Measurements from ENCODE around the gene CST6. TPM values are rescaled to one million over a fixed set of nuclear protein-coding genes. Genes with fewer than 3 reads are reported as not detected.

Gene CST6, protein sequence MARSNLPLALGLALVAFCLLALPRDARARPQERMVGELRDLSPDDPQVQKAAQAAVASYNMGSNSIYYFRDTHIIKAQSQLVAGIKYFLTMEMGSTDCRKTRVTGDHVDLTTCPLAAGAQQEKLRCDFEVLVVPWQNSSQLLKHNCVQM
- not detected for total RNA-seq (2013)
- polyA plus RNA-seq (under 1 TPM in 1 of 3 donors, not detected in 2; 0.41 TPM), polyA minus RNA-seq (0.42 and 0.56 TPM in 2 replicates), total RNA-seq (0.17 to 1.3 (median 0.74) reads per million in 11 experiments)

DNA sequence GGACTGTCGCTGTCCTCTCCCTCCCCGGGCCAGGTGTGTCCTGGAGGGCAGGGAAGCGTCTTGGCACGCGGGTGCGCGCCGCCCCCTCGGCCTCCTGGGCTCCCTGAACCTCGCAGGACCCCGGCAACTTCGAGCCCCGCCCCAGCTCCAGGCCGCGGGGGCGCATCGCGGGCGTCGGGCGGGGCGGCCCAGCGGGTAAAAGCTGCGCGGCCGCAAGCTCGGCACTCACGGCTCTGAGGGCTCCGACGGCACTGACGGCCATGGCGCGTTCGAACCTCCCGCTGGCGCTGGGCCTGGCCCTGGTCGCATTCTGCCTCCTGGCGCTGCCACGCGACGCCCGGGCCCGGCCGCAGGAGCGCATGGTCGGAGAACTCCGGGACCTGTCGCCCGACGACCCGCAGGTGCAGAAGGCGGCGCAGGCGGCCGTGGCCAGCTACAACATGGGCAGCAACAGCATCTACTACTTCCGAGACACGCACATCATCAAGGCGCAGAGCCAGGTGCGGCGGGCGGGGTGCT is at the start of gene CST6:
Gene CST6, plus strand, starts transcription at position 224 of the 519 bp plus-strand sequence. Its CDS starts 37 bp downstream, at position 261.
- peak within 1 kb of the TSS in 5 of 7 donors; percentile 61 to 87 (median 80) for H3K27ac Mint-ChIP-seq
- TF ChIP-seq, protein P1, sequence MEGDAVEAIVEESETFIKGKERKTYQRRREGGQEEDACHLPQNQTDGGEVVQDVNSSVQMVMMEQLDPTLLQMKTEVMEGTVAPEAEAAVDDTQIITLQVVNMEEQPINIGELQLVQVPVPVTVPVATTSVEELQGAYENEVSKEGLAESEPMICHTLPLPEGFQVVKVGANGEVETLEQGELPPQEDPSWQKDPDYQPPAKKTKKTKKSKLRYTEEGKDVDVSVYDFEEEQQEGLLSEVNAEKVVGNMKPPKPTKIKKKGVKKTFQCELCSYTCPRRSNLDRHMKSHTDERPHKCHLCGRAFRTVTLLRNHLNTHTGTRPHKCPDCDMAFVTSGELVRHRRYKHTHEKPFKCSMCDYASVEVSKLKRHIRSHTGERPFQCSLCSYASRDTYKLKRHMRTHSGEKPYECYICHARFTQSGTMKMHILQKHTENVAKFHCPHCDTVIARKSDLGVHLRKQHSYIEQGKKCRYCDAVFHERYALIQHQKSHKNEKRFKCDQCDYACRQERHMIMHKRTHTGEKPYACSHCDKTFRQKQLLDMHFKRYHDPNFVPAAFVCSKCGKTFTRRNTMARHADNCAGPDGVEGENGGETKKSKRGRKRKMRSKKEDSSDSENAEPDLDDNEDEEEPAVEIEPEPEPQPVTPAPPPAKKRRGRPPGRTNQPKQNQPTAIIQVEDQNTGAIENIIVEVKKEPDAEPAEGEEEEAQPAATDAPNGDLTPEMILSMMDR (IDR thresholded peaks at IDR 0.05) = no peak
- H2AFZ ChIP-seq (ENCODE audit: insufficient read depth, low read depth, low read length, poor library complexity, severe bottlenecking) = peak within 1 kb of the TSS; percentile 48
- H3K4me1 ChIP-seq (ENCODE audit: control insufficient read depth in 1 of 2, insufficient read depth in 2 of 2, low read length in 2 of 2) = peaks cover 42 to 43% of the 10 kb centered on the region in 2 donors
- no peak for DNase-seq
- H3K9me3 Mint-ChIP-seq = peaks cover 0 to 5% (median 2%) of the 10 kb centered on the region in 7 donors
- no peak within 1 kb of the TSS for H3K4me3 ChIP-seq (replicated peaks in 1 of 3; ENCODE audit: low read depth in 2 of 3, low read length in 3 of 3)
- peaks cover 40% of the 10 kb centered on the region for H3K4me1 Mint-ChIP-seq
- no peaks in the 10 kb centered on the region for H3K9me3 ChIP-seq (replicated peaks in 1 of 2; ENCODE audit: control insufficient read depth in 1 of 2, insufficient read depth in 1 of 2, low read length in 2 of 2)
- H3K27me3 ChIP-seq (ENCODE audit: control insufficient read depth in 2 of 2, insufficient read depth in 2 of 2, low read length in 2 of 2) = peaks cover 14 to 23% of the 10 kb centered on the region in 2 donors
- no peaks in the 10 kb centered on the region for H3K79me2 ChIP-seq (ENCODE audit: insufficient read depth, low read length)
- H3K36me3 Mint-ChIP-seq = peaks cover 5 to 11% of the 10 kb centered on the region in 2 donors
- WGBS (ENCODE audit: insufficient coverage) = 15% methylated on average over 61 of the region's 61 CpGs
- peaks cover 22 to 35% (median 34%) of the 10 kb centered on the region in 3 donors for H3K27me3 Mint-ChIP-seq (ENCODE audit: low read depth in 3 of 3)
- H3K4me3 Mint-ChIP-seq = peak within 1 kb of the TSS in 1 of 2 donors; percentile 79
- intact Hi-C loops (cut with micrococcal nuclease) = no loop called here
- no peak within 1 kb of the TSS for H3K9ac ChIP-seq (ENCODE audit: insufficient read depth, low read length, poor library complexity, severe bottlenecking)
- peak within 1 kb of the TSS; percentile 53 for H3K4me2 ChIP-seq (replicated peaks; ENCODE audit: extremely low read depth, low read length, poor library complexity, severe bottlenecking)
- H3K27ac ChIP-seq (ENCODE audit: low read depth in 1 of 2, low read length in 2 of 2) = peak within 1 kb of the TSS in 1 of 2 donors; percentile 28
- H4K20me1 ChIP-seq (ENCODE audit: insufficient read depth, low read length) = no peaks in the 10 kb centered on the region
- peaks cover 4 to 8% of the 10 kb centered on the region in 2 donors for H3K36me3 ChIP-seq (replicated peaks in 1 of 2; ENCODE audit: control insufficient read depth in 1 of 2, insufficient read depth in 2 of 2, low read length in 2 of 2)

DNA sequence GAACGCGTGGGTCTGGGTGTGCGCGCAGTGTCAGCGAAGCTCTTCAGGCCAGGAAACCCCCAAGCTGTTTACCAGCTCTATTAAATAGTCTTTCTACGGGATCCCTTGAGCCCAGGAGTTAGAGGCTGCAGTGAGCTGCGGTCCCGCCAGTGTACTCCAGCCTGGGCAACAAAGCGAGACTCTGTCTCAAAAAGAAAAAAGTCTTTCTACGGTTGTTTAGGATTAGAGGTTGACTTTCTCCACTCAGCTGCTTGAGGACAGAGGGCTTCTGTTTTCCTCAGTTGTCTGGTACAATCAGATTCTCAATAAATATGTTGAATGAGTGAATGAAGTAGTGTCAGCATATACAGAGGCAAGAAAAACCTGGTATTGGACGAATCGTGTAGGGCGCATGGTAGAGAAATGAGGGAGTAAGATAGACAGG is 49.7 kb upstream of the CST6 start:
- H3K9me3 ChIP-seq (replicated peaks in 1 of 2; ENCODE audit: control insufficient read depth in 1 of 2, insufficient read depth in 1 of 2, low read length in 2 of 2) = no peaks in the 10 kb centered on the region
- peak overlapping the region; percentile 94 for H3K9ac ChIP-seq (ENCODE audit: insufficient read depth, low read length, poor library complexity, severe bottlenecking)
- H3K9me3 Mint-ChIP-seq = peaks cover 0 to 2% (median 0%) of the 10 kb centered on the region in 7 donors
- no peaks in the 10 kb centered on the region for H3K27me3 ChIP-seq (ENCODE audit: control insufficient read depth in 2 of 2, insufficient read depth in 2 of 2, low read length in 2 of 2)
- H3K27me3 Mint-ChIP-seq (ENCODE audit: low read depth in 3 of 3) = peaks cover 0 to 2% (median 2%) of the 10 kb centered on the region in 3 donors
- peaks cover 24% of the 10 kb centered on the region for H3K4me1 Mint-ChIP-seq
- 18% methylated on average over 8 of the region's 13 CpGs for WGBS (ENCODE audit: insufficient coverage)
- no peak for DNase-seq
- peaks cover 10% of the 10 kb centered on the region for H4K20me1 ChIP-seq (ENCODE audit: insufficient read depth, low read length)
- peaks cover 18 to 24% of the 10 kb centered on the region in 2 donors for H3K4me1 ChIP-seq (ENCODE audit: control insufficient read depth in 1 of 2, insufficient read depth in 2 of 2, low read length in 2 of 2)
- H3K79me2 ChIP-seq (ENCODE audit: insufficient read depth, low read length) = peaks cover 35% of the 10 kb centered on the region
- peak overlapping the region; percentile 91 to 95 for H3K4me3 Mint-ChIP-seq
- H3K36me3 Mint-ChIP-seq = peaks cover 39 to 41% of the 10 kb centered on the region in 2 donors
- intact Hi-C loops (cut with micrococcal nuclease) = loop anchor here (2.0 to 5.0 kb wide), 3 partner anchors 40 to 41 kb away; partner anchors contain the start of genes BANF1 (in 2 of the 2) and EIF1AD (in 2 of the 2)
- peaks cover 33 to 38% of the 10 kb centered on the region in 2 donors for H3K36me3 ChIP-seq (replicated peaks in 1 of 2; ENCODE audit: control insufficient read depth in 1 of 2, insufficient read depth in 2 of 2, low read length in 2 of 2)
- TF ChIP-seq, protein P1 (IDR thresholded peaks at IDR 0.05) = no peak
- peak overlapping the region; percentile 52 to 97 (median 89) for H3K27ac Mint-ChIP-seq
- peak overlapping the region; percentile 41 for H2AFZ ChIP-seq (ENCODE audit: insufficient read depth, low read depth, low read length, poor library complexity, severe bottlenecking)
- peak overlapping the region; percentile 74 to 97 (median 87) for H3K4me3 ChIP-seq (replicated peaks in 1 of 3; ENCODE audit: low read depth in 2 of 3, low read length in 3 of 3)
- H3K4me2 ChIP-seq (replicated peaks; ENCODE audit: extremely low read depth, low read length, poor library complexity, severe bottlenecking) = peak overlapping the region; percentile 72
- H3K27ac ChIP-seq (ENCODE audit: low read depth in 1 of 2, low read length in 2 of 2) = peak overlapping the region in 1 of 2 donors; percentile 92
